ENCODE data around the gene FES.

Gene FES

DNA sequence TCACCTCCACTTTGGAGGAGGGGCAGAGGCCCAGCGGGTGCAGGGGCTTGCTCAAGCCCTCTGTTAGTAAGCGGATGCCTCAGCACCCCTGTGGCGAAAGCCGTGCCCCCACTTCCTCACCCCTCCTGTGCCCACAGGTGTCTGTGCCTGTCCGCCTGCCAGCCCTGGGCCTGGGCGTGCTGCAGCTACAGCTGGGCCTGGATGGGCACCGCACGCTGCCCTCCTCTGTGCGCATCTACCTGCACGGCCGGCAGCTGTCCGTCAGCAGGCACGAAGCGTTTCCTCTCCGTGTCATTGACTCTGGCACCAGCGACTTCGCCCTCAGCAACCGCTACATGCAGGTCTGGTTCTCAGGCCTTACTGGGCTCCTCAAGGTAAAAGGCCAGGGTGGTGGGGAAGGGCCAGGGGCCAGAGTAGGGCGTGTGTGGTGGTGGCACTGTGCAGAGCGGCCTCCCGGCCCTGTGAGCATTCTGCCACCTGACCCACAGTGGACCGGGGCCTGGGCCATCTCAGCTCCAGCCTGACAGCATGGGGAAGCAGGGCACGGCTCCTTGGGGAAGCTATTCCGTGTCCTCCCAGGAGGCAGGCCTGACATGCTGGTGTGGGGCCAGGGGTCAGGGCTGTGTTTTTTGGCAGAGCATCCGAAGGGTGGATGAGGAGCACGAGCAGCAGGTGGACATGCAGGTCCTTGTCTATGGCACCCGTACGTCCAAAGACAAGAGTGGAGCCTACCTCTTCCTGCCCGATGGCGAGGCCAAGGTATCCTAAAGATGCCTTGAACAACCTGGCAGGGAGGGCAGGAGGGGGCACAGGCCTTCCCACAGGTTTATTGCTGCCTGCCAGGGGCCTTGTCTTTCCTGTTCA, 27.8 kb downstream of the FES start:
- no peak for DNase-seq (ENCODE audit: extremely low spot score)
- CTCF ChIA-PET: no interaction called here
- TF ChIP-seq NFRKB (IDR thresholded peaks at IDR 0.05) (no peak), ARNT (IDR thresholded peaks at IDR 0.05) (no peak)
- POLR2A ChIA-PET: interaction anchor here (2.8 to 3.4 kb wide), 2 partner anchors 9 to 10 kb away, joined by 8 to 16 read pairs; partner anchors contain the start of gene MAN2A2

DNA sequence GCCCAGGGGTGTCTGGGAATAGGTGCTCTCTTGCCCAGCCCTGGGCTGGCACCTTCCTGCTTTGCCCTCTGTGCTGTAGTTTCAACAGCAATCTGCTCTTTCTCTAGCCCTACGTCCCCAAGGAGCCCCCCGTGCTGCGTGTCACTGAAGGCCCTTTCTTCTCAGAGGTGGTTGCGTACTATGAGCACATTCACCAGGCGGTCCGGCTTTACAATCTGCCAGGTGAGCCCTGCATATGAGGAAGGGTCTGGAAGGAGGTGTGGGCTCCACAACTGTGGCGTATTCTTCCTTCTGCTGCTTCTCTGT, 28.4 kb downstream of the FES start:
- no peak for DNase-seq (ENCODE audit: extremely low spot score)
- ChIA-PET POLR2A (interaction anchor here (2.8 to 3.4 kb wide), 2 partner anchors 9 to 10 kb away, joined by 8 to 16 read pairs; partner anchors contain the start of gene MAN2A2), CTCF (no interaction called here)
- TF ChIP-seq ARNT (IDR thresholded peaks at IDR 0.05) (no peak), ELF4 (IDR thresholded peaks at IDR 0.05) (no peak), CTBP1 (IDR thresholded peaks at IDR 0.05; ENCODE audit: borderline replicate concordance) (no peak), SP1 (IDR thresholded peaks at IDR 0.05) (no peak), TARDBP (IDR thresholded peaks at IDR 0.05) (no peak), FOXA1 (IDR thresholded peaks at IDR 0.05) (no peak), SUZ12 (IDR thresholded peaks at IDR 0.05) (no peak), HDGF (IDR thresholded peaks at IDR 0.05; ENCODE audit: borderline replicate concordance) (no peak), BHLHE40 (IDR thresholded peaks at IDR 0.05; ENCODE audit: borderline replicate concordance) (no peak), L3MBTL2 (conservative IDR thresholded peaks at IDR 0.05) (no peak), NFRKB (IDR thresholded peaks at IDR 0.05) (no peak), ZNF384 (IDR thresholded peaks at IDR 0.05) (no peak), FOXK2 (IDR thresholded peaks at IDR 0.05) (no peak), LEF1 (IDR thresholded peaks at IDR 0.05; ENCODE audit: borderline replicate concordance) (no peak), FOXM1 (IDR thresholded peaks at IDR 0.05; ENCODE audit: borderline replicate concordance) (no peak)
- TF ChIP-seq, protein P1, sequence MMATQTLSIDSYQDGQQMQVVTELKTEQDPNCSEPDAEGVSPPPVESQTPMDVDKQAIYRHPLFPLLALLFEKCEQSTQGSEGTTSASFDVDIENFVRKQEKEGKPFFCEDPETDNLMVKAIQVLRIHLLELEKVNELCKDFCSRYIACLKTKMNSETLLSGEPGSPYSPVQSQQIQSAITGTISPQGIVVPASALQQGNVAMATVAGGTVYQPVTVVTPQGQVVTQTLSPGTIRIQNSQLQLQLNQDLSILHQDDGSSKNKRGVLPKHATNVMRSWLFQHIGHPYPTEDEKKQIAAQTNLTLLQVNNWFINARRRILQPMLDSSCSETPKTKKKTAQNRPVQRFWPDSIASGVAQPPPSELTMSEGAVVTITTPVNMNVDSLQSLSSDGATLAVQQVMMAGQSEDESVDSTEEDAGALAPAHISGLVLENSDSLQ (IDR thresholded peaks at IDR 0.05): no peak

- POLR2A ChIA-PET: interaction anchor here (0.7 to 3.4 kb wide), 3 partner anchors 9 to 18 kb away, joined by 3 to 16 read pairs (median 8); partner anchors contain the start of gene MAN2A2
- TF ChIP-seq NFRKB (IDR thresholded peaks at IDR 0.05): no peak
Measured at GRCh38 chr15:90913398-90913944, 29.2 kb downstream of the FES start.

GRCh38 chr15:90914305-90915080, 30.2 kb downstream of the FES start:
- CTCF ChIA-PET: interaction anchor here (0.9 to 1.1 kb wide), 2 partner anchors 10 to 17 kb away, joined by 3 read pairs; no protein-coding TSS in a partner anchor
- POLR2A ChIA-PET: interaction anchor here (0.7 to 3.4 kb wide), 3 partner anchors 8 to 19 kb away, joined by 3 to 16 read pairs (median 8); partner anchors contain the start of gene MAN2A2
- TF ChIP-seq ZNF384 (IDR thresholded peaks at IDR 0.05) (no peak), LEF1 (IDR thresholded peaks at IDR 0.05; ENCODE audit: borderline replicate concordance) (no peak), TARDBP (IDR thresholded peaks at IDR 0.05) (no peak), HDGF (IDR thresholded peaks at IDR 0.05; ENCODE audit: borderline replicate concordance) (no peak), SUZ12 (IDR thresholded peaks at IDR 0.05) (no peak), ARNT (IDR thresholded peaks at IDR 0.05) (no peak), ELF4 (IDR thresholded peaks at IDR 0.05) (no peak)
- no peak for DNase-seq (ENCODE audit: extremely low spot score)

More at GRCh38 chr15:90913398-90913944, 29.2 kb downstream of the FES start:
- no peak for DNase-seq (ENCODE audit: extremely low spot score)
- CTCF ChIA-PET: interaction anchor here (0.5 to 1.1 kb wide), 3 partner anchors 9 to 668 kb away, joined by 3 to 7 read pairs (median 3); no protein-coding TSS in a partner anchor

GRCh38 chr15:90915216-90915807, 31.0 kb downstream of the FES start:
- ChIA-PET POLR2A (interaction anchor here (3.4 kb wide), 1 partner anchor 12 kb away, joined by 16 read pairs; the partner anchor contains the start of gene MAN2A2), CTCF (no interaction called here)
- no peak for TF ChIP-seq L3MBTL2 (conservative IDR thresholded peaks at IDR 0.05)
- no peak for TF ChIP-seq ELF4 (IDR thresholded peaks at IDR 0.05)
- no peak for TF ChIP-seq FOXK2 (IDR thresholded peaks at IDR 0.05)
- TF ChIP-seq ARNT (IDR thresholded peaks at IDR 0.05): no peak
- no peak for TF ChIP-seq LEF1 (IDR thresholded peaks at IDR 0.05; ENCODE audit: borderline replicate concordance)
- no peak for DNase-seq (ENCODE audit: extremely low spot score)

GRCh38 chr15:90915808-90916440, 31.6 kb downstream of the FES start:
- CTCF ChIA-PET: no interaction called here
- POLR2A ChIA-PET: interaction anchor here (3.4 kb wide), 1 partner anchor 12 kb away, joined by 16 read pairs; the partner anchor contains the start of gene MAN2A2

More at GRCh38 chr15:90915808-90916440, 31.6 kb downstream of the FES start:
- no peak for DNase-seq (ENCODE audit: extremely low spot score)
- TF ChIP-seq HDGF (IDR thresholded peaks at IDR 0.05; ENCODE audit: borderline replicate concordance): no peak
- TF ChIP-seq TARDBP (IDR thresholded peaks at IDR 0.05): no peak
- no peak for TF ChIP-seq L3MBTL2 (conservative IDR thresholded peaks at IDR 0.05)
- TF ChIP-seq ZNF384 (IDR thresholded peaks at IDR 0.05): no peak
- TF ChIP-seq LEF1 (IDR thresholded peaks at IDR 0.05; ENCODE audit: borderline replicate concordance): no peak
- no peak for TF ChIP-seq CTBP1 (IDR thresholded peaks at IDR 0.05; ENCODE audit: borderline replicate concordance)
- no peak for TF ChIP-seq FOXK2 (IDR thresholded peaks at IDR 0.05)
- TF ChIP-seq NFRKB (IDR thresholded peaks at IDR 0.05): no peak
- TF ChIP-seq SUZ12 (IDR thresholded peaks at IDR 0.05): no peak
- TF ChIP-seq, protein P1 (IDR thresholded peaks at IDR 0.05): no peak

All from HEK293T (cell line).